ENCODE measurements around the gene PREX1.
A peak's percentile ranks its signal among the peaks of the same experiment; 100 is the strongest.

The PREX1 gene

DNA sequence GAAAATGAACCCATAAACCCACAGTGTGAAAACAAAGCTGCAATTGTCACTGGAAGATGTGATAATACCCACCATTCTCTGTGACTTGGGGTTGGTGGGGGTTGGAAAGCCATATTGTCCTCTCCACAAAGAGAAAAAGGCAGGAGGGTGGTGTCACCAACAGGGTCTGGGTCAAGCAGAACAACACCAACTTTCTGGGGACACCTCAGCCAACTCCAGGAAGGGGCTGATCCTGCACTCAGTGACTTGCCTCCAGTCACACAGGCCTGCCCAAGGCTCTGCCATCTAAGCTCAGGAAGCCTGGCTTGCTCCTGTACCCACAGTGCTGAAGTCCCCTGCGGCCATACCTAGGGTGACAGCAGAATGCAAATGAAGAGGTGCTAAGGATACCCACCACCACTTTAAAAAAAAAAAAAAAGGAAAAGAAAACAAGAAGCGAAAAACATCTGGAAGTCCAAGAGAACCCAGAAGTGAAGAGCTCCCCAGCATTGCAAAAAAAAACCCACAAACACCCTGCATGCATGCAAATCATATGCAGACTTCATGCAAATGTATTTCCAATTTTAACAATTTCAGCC, 110.6 kb downstream of the PREX1 start:
- DNase-seq (ENCODE audit: low spot score), result peak; percentile 70

DNA sequence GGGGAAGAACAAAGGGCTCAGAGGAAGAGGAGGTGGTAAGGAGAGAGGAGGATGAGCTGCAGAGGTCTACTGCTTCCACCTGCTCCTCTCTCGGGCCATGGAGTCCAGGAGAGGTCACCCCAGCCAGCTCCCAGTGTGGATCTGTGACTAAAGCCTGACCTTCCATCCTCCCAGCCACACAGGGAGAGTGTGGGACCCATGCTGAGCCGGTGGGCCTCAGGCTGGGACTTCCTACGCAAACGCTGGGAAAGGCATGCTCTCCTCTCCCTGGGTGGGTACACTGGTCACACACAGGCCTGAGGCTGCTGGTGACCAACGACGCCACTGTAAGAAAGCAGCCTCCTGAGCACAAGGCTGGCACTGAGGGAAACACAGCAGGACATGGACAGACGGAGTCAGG, 111.3 kb downstream of the PREX1 start:
- DNase-seq (ENCODE audit: low spot score), result no peak

GRCh38 chr20:48716086-48716485, 111.7 kb downstream of the PREX1 start:
- no peak for DNase-seq (ENCODE audit: low spot score)

DNA sequence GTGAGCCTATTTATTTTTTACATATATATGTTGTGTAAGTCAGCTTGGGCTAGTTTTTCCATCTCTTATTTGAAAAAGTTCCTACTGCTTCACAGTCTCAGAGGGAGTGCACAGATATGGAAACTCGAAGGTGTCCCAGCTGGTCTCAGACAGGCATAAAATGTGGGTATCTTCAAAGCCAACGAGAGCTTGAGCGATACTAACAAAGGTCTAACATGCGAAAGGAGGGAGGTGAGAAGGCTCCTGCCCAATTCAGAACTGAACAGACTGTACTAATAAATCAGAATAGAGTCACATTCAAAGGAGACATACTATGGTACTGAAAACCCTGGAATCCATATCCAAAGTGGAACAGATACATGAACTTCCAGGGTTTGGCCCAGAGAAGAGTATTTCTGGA, 113.0 kb downstream of the PREX1 start:
- DNase-seq (ENCODE audit: low spot score), result no peak

- no peak for DNase-seq (ENCODE audit: low spot score)
Observed at GRCh38 chr20:48711696-48712464, 115.9 kb downstream of the PREX1 start.

DNA sequence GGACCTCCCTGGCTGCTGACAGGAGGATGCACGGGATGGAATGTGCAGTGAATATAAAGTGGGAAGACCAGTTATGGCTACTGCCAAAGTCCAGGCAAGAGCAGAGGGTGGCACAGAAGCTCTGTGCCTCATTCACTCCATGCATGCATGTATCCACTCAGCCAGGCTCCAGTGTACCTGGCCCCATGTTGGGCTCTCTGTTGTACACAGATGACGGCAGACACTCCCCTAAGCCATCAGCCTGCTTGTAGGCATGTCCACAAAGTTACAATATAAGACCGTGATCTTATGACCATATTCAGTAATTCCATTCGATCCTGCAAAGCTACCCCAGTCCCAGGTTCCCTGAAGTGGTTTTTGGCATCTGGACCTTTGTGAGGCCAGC, 116.8 kb downstream of the PREX1 start:
- no peak for DNase-seq (ENCODE audit: low spot score)

DNA sequence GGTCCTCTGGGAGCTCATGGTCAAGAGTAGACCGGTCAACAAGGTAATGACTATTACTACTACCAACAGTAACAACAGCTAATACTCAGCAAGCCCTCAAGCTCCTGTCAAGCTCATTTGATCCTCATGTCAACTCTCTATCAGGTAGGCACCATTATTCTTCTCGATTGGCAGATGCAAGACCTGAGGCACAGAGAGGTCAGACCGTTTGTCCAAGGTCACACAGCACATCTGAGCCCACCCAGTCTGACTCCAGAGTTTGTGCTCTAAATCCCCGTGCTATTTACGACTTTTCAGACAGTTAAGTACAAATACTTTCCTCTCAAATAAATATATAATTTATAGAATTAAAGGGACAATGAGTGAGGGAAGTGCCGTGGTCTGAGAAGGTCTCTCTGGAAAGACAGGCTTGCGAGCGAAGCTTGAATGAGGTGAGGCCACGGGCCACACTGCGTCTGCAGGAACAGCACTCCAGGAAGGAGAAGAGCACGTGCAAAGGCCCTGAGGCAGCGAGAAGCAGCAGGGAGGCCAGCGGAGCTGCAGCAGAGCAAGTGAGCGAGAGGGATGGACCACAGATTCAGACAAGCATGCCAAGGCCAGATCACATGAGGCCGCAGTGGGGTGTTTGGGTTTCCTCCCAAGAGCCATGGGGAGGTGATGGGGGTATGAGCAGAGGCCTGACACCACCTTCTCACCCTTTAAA, 117.3 kb downstream of the PREX1 start:
- DNase-seq (ENCODE audit: low spot score), result no peak

DNA sequence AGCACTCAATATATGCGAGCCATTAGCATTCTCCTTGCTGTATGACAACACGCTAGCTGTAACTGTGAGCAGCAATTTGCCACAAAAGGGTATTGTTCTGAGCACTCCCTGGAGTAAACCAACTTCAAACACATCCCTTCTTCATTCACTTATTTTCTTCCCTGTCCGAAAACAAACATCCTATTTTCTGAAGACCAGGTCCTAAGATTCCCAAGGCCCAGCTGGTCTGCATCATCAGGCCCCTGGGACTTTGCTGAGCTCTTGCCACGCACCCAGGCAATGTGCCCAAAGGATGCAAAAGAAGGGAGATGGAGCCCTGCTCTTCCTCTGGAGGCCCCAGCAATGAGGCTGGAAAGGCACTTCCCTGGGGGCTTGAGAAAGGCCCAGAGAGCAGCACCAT, 118.1 kb downstream of the PREX1 start:
- no peak for DNase-seq (ENCODE audit: low spot score)

DNA sequence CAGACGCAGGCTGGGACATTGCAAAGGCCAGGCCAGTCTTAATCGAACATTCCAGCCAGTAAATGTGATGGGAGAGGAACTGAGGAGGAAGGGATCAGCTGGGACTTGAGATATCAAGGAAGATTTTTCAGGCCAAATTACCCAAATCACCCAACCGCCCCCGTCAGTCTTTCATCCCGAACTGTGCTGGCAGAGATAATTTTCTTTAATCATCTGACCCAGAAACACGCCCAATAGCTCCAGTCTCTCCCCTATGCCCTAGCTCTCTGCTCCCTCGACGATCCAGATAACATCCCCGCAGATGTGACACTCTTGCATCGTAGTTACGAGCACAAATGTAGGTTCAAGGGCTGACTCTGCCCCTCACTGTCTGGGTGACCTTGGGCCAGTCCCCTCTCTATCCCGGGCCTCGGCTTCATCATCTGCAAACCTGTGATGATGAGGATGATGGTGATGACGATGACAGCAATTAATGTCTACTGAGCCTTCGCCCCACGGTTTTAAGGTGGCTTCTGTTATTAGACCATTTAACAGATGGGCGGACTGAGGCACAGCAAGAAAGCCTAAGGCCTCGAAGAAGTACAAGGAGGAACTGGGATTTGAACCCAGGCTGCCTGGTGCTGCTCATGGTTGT, 118.6 kb downstream of the PREX1 start:
- no peak for DNase-seq (ENCODE audit: low spot score)

GRCh38 chr20:48708630-48709029, 119.2 kb downstream of the PREX1 start:
- no peak for DNase-seq (ENCODE audit: low spot score)

- DNase-seq (ENCODE audit: low spot score), result no peak
Observed at GRCh38 chr20:48708116-48708515, 119.7 kb downstream of the PREX1 start.

- no peak for DNase-seq (ENCODE audit: low spot score)
Observed at GRCh38 chr20:48706710-48707365, 121.0 kb downstream of the PREX1 start.

- DNase-seq (ENCODE audit: low spot score), result no peak
Observed at GRCh38 chr20:48706116-48706656, 121.6 kb downstream of the PREX1 start.

- no peak for DNase-seq (ENCODE audit: low spot score)
Observed at GRCh38 chr20:48705240-48706115, 122.3 kb downstream of the PREX1 start.

- no peak for DNase-seq (ENCODE audit: low spot score)
Observed at GRCh38 chr20:48704761-48705160, 123.0 kb downstream of the PREX1 start.

DNA sequence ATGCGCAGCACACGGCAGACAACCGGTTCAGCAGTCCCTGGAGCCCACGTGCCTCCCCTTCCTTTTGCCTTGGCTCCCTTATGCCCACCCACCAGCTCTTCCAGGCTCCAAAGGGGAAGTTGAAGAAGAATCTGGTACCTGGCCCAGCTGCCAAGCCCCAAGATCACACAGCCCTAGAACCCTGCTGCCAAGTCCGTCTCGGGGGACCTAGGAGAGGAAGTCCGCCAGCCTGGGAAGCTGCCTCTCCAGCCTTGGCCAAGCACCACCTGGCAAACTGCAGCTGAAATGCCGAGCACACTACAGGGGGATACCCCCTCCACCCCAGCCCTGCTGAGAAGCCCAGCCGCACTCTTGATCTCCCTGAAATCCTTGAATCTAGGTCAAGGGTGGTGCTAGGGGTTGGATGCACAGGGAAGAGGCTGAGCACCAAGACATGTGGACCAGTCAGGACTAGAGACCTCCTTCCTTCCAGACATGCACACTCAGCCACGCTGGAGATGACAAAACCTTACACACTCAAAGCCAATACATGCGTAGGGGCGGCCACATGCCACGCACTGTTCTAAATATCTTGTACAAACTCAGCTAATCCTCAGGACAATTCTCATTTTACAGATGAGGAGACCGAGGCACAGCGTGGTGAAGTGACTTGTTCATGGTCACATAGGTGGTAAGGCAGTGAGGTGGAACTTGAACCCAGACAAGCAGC, 124.1 kb downstream of the PREX1 start:
- DNase-seq (ENCODE audit: low spot score), result no peak

DNA sequence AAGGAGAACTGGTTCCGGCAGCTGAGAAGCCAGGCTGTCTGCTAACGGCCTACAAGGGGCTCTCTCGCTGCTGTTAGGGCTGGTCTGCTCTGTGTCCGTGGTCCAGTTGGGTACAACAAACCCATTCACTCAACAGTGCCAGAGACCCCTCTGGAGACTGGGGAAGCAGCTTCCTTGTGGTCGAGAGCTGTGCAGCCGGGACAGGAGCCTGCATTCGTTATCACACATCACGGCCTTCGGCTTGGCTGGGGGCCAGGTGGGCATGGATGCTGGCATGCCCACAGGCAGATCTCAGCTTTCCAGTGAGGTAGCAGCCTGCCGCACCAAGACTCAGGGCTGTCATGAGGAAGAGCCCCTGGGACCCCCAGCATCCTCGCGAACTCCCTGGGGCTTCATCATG, 124.7 kb downstream of the PREX1 start:
- DNase-seq (ENCODE audit: low spot score), result no peak

DNA sequence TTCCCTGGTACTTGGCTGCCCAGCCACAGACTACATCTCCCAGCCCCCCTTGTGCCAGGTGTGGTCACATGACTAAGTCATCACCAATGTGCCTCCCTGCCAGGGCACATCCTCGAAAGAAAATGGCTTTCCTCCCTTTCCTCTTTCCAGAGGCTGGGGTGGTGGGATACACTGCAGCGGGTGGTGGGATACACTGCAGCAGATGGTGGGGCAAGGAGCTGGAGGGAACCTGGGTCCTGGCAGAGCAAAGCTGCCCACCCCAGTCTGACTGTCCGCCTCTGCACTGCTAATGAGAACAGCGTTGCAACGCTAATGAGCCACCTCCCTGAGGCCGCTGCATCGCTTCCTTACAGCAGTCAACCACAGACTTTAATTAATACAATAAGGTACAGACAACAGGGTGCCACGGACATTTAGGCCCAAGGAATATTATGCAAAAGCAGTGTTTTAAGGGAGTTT, 125.3 kb downstream of the PREX1 start:
- no peak for DNase-seq (ENCODE audit: low spot score)

DNA sequence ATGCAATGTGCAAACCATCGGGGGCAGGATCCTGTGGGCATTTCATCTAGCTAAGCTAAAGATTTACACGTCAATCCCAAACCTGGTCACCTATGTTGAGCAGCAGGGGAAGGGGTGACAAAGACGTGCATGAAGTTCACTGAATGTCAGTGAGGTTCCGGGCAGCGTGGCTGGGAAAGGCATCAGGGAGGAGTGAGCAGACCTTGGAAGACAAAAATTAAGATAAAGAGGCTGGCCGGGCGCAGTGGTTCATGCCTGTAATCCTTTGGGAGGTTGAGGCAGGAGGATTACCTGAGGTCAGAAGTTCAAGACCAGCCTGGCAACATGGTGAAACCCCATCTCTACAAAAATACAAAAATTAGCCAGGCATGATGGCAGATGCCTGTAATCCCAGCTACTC, 126.1 kb downstream of the PREX1 start:
- no peak for DNase-seq (ENCODE audit: low spot score)

- DNase-seq (ENCODE audit: low spot score), result no peak
Observed at GRCh38 chr20:48698507-48699267, 129.1 kb downstream of the PREX1 start.
